Nephron progenitor cell (in vitro differentiated cells): Measurements from ENCODE around the gene PRPF6.

Source experiments
- DNase-seq: peaks from one replicate; pipeline ENCODE4 v3.0.0; 2021
- H3K27ac Mint-ChIP-seq: 2 replicates; pipeline ENCODE4 v1.8.0; 2021; ENCODE audit warnings: mild to moderate bottlenecking, moderate library complexity, mixed read lengths
- H3K27me3 Mint-ChIP-seq: 2 replicates; pipeline ENCODE4 v1.8.0; 2021; ENCODE audit warnings: mild to moderate bottlenecking, low read depth, mixed read lengths; ENCODE audit not compliant: poor library complexity
- H3K36me3 Mint-ChIP-seq: 2 replicates; pipeline ENCODE4 v1.8.0; 2021; ENCODE audit warnings: low read depth, mixed read lengths
- H3K4me1 Mint-ChIP-seq: 2 replicates; pipeline ENCODE4 v1.8.0; 2021; ENCODE audit warnings: mixed read lengths
- H3K4me3 Mint-ChIP-seq: 2 replicates; pipeline ENCODE4 v1.8.0; 2021; ENCODE audit warnings: mild to moderate bottlenecking, moderate library complexity, mixed read lengths
- H3K9me3 Mint-ChIP-seq: 2 replicates; pipeline ENCODE4 v1.8.0; 2021; ENCODE audit warnings: mild to moderate bottlenecking, moderate library complexity, mixed read lengths
- CTCF ChIP-seq: fragments of 200-600 bp; sonication (generic); IDR thresholded peaks from 2 replicates; pipeline ENCODE4 v1.5.0; 2021; ENCODE audit warnings: antibody characterized with exemption

The PRPF6 gene

GRCh38 chr20:63950701-63951397, 30.1 kb upstream of the PRPF6 start:
- no peak for DNase-seq
- Mint-ChIP-seq H3K4me3 (no peak overlapping the region), H3K36me3 (no peaks in the 10 kb centered on the region), H3K9me3 (no peaks in the 10 kb centered on the region), H3K27ac (no peak overlapping the region), H3K4me1 (peaks cover 54% of the 10 kb centered on the region), H3K27me3 (no peaks in the 10 kb centered on the region)
- no peak for TF ChIP-seq CTCF

GRCh38 chr20:63951398-63952209, 29.3 kb upstream of the PRPF6 start:
- no peak for DNase-seq
- TF ChIP-seq CTCF: no peak
- Mint-ChIP-seq H3K27me3 (no peaks in the 10 kb centered on the region), H3K4me3 (no peak overlapping the region), H3K36me3 (no peaks in the 10 kb centered on the region), H3K9me3 (no peaks in the 10 kb centered on the region), H3K27ac (no peak overlapping the region), H3K4me1 (peaks cover 54% of the 10 kb centered on the region)

GRCh38 chr20:63952210-63952535, 28.8 kb upstream of the PRPF6 start:
- DNase-seq: no peak
- H3K27ac Mint-ChIP-seq: no peak overlapping the region
- TF ChIP-seq CTCF: no peak
- no peaks in the 10 kb centered on the region for H3K27me3 Mint-ChIP-seq
- H3K9me3 Mint-ChIP-seq: no peaks in the 10 kb centered on the region
- peaks cover 51% of the 10 kb centered on the region for H3K4me1 Mint-ChIP-seq
- H3K36me3 Mint-ChIP-seq: no peaks in the 10 kb centered on the region
- H3K4me3 Mint-ChIP-seq: no peak overlapping the region

GRCh38 chr20:63952769-63953168, 28.2 kb upstream of the PRPF6 start:
- Mint-ChIP-seq H3K9me3 (no peaks in the 10 kb centered on the region), H3K4me1 (peaks cover 55% of the 10 kb centered on the region), H3K4me3 (no peak overlapping the region), H3K27ac (no peak overlapping the region), H3K36me3 (no peaks in the 10 kb centered on the region), H3K27me3 (no peaks in the 10 kb centered on the region)
- no peak for DNase-seq
- TF ChIP-seq CTCF: no peak

- H3K4me3 Mint-ChIP-seq: peak overlapping the region; percentile 83
- H3K9me3 Mint-ChIP-seq: no peaks in the 10 kb centered on the region
- no peaks in the 10 kb centered on the region for H3K27me3 Mint-ChIP-seq
- no peak for DNase-seq
- TF ChIP-seq CTCF: no peak
- H3K36me3 Mint-ChIP-seq: no peaks in the 10 kb centered on the region
- H3K27ac Mint-ChIP-seq: peak overlapping the region; percentile 77
- H3K4me1 Mint-ChIP-seq: peaks cover 56% of the 10 kb centered on the region
Observed at GRCh38 chr20:63953764-63954429, 27.0 kb upstream of the PRPF6 start.
